AML-193 (cell line): ENCODE measurements around the gene ENAH.
"Not testable (repeated sequence)": the region's sequence is repeated elsewhere in the genome, so short reads cannot be mapped to it uniquely, and the experiment has no call there.

ENCODE experiments used
- DNase-seq, 2 experiments: peaks; one replicate each; lab custom pipeline; 2025; lab: John Stamatoyannopoulos, UW

ENAH gene

DNA sequence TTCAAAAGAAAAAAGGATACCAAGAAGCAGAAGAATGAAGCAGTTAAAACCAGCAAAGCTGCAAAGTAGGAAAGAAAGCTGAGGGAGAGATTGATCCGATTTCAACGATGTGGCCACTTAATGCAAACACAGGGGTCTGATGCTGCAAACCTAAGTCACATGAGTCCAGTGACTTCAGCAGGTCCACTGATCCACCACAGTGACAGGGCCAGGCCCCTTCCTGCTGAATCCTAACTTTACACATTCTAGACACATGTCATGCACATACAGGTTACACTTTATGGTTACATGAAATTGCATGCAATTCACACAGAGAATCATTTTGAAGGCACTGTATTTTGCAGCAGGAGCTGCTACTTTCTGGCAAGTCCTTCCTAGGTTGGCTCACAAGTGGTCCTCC is 166.1 kb downstream of the ENAH start:
- DNase-seq: no peak

- DNase-seq: no peak
Measured at GRCh38 chr1:225485991-225486530, 166.9 kb downstream of the ENAH start.

DNA sequence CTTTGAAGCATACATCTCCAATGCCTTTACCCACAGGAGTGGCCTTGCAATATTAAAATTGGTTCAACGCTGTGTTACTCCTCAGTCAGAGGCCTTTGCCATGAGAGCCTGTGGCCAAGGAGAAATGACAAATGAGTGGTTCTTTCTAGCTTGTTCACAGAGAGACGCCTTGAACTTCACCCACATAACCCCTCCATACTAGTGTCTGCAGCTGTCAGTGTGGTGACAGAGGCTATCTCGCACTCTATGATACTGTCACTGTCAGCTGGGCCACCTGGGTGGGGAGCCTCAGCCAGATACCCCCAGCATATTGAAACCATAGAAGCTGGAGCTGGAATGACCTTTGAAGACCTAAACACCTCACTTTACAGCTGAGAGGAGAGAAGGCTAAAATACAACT is 167.7 kb downstream of the ENAH start:
- no peak for DNase-seq

DNA sequence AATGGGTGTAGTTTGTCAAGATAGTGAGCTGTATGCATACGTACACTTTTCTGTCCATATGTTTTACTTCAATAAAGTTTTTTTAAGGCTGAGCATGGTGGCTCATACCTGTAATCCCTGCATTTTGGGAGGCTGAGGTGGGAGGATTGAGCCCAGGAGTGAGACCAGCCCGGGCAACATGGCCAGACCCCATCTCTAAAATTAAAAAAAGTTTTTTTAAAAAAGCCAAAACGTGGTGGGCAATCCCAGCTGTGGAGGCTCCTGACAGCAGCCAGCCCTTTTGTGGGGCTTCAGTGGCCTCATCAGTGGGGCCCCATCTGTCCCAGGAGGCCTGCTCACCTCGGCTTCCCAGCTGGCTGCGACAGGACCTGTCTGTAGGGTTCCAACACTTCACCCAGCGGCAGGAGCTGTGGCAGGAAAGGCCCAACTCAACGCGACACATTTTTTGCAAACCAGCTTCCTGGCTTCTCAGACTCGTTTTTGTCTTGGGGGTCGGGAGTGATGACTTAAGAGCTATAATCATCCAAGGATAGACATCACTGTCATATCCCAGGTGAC is 168.2 kb downstream of the ENAH start:
- DNase-seq: no peak

GRCh38 chr1:225483818-225484656 is 168.9 kb downstream of the ENAH start:
- no peak for DNase-seq

- DNase-seq: no peak
Measured at GRCh38 chr1:225482421-225482950, 170.4 kb downstream of the ENAH start.

- no peak for DNase-seq
Measured at GRCh38 chr1:225481738-225482137, 171.2 kb downstream of the ENAH start.

GRCh38 chr1:225480825-225481434 is 172.0 kb downstream of the ENAH start:
- peak; percentile 3 to 9 for DNase-seq

DNA sequence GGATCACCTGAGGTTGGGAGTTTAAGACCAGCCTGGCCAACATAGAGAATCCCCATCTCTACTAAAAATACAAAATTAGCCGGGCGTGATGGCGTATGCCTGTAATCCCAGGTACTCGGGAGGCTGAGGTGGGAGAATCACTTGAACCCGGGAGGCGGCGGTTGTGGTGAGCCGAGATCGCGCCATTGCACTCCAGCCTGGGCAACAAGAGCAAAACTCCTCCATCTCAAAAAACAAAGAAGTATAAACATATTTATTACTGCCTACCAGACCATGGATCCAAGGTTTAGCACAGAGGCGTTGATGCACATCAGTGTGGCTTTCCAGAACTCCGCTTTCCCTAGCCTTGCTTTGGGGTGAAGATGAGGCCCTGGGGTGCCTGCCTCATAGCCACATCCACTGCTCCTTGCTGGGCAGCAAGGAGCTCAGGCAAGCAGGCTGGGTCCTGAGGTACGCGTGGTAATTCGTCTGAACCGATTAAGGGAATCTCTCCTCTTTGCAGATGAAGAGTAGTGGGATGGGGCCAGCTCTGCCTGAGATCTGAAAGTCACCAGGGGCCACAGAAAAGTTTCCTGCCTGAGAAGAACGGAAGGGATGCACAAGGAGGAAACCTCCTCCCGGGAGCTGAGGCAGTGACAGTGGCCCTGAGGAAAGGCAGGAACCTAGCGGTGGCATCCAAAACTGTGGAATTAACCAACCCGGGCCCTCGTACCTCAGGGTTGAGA is 172.8 kb downstream of the ENAH start:
- DNase-seq: no peak

GRCh38 chr1:225479341-225479740 is 173.6 kb downstream of the ENAH start:
- DNase-seq: no peak

DNA sequence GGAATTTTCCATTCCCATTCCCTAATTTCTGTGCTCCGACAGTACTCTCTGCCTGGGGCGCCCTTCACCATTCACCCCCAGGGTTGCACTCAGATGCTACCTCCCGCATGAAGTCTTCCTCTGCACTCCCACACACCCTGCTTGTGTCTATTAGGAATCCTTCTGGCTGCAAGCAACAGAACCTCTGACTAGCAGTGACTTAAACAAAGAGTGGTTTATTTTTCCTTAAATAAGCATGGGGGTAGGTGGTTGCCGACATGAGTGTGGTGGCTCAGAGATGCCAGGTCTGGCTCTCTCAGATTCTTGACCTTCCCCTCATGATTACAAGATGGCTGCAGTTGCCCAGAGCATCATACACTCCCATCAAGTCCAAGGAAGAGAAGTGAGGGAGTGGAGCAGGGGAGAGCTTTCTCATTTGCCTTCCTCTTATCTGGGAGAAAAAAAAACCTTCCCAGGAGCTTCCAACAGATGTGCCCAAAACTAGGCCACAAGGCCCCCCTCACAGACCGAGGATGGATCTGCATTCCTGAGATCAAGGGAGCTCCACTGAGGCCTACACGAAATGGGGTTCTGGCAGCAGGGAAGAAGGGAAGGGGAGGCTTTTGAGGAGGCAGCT is 175.5 kb downstream of the ENAH start:
- no peak for DNase-seq

- no peak for DNase-seq
Measured at GRCh38 chr1:225476538-225476988, 176.4 kb downstream of the ENAH start.

DNA sequence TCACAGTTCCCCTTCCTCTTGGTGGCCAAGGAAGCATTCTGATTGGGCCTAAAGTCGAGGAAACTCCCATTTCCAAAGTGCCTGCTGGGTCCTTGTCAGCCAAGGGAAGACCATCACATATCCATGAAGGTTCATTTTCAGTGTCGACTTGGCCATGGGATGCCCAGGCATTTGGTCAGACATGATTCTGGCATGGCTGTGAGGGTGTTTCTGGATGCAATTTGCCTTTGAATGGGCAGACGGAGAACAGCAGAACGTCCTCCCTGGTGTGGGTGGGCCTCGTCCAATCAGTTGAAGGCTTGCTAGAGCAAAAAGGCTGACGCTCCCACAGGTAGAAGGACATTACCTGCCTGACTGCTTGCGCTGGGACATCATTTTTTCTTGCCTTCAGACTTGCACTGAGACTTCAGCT is 176.8 kb downstream of the ENAH start:
- DNase-seq: no peak

- DNase-seq: peak; percentile 36 to 42
Measured at GRCh38 chr1:225474986-225475820, 177.7 kb downstream of the ENAH start.

DNA sequence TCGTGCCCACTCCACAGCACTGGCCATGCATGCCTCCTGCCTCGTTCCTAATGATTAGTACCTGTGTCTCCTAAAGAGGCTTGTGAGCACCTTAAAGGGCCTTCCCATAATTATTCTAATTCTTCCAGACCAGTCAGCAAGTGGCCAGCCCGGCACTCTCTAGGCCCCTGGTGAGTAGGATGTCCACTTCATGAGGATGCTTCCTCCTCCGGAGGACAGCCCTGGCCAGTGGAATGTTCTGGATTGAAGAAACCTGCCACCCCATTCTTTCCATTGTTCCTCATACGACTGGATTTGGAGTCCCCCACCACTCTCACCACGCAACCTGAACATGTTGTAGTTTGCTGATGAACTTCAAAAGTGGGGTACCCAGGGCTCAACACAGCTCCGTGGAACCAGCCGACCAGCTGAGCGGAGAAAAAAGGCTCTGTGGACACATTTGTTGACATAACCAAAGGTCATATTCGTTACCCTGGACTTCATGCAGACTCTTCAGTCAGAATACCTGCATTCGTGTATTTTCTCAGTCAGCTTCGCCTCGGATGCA is 178.4 kb downstream of the ENAH start:
- DNase-seq: no peak

DNA sequence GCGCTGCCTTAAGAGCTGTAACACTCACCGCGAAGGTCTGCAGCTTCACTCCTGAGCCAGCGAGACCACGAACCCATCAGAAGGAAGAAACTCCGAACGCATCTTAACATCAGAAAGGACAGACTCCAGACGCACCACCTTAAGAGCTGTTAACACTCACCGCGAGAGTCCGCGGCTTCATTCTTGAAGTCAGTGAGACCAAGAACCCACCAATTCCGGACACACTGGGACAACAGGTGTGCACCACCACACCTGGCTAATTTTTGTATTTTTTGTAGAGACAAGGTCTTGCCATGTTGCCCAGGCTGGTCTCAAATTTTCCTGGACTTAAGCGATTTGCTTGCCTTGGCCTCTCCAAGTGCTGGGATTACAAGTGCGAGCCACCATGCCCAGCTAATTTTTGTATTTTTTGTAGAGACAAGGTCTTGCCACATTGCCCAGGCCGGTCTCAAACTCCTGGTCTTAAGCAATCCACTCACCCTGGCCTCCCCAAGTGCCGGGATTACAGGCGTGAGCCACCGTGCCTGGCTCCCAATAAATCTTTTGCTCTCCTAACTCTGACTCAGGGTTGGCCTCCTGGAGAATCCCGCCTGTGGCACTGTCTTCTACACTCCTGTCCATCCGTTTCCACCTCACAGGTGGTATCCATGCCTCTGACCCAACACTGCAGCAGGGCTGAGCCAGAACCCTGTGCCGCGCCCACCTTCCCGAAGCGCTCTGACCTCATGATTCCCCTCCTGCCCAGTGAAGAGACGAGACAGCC is 179.1 kb downstream of the ENAH start:
- not testable (repeated sequence) for DNase-seq

DNA sequence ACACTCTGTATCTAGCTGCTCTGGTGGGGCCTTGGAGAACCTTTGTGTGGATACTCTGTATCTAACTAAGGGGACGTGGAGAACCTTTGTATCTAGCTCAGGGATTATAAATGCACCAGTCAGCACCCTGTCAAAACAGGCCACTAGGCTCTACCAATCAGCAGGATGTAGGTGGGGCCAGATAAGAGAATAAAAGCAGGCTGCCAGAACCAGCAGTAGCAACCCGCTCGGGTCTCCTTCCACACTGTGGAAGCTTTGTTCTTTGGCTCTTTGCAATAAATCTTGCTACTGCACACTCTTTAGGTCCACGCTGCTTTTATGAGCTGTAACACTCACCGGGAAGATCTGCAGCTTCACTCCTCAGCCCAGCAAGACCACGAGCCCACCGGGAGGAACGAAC is 179.7 kb downstream of the ENAH start:
- DNase-seq: not testable (repeated sequence)

DNA sequence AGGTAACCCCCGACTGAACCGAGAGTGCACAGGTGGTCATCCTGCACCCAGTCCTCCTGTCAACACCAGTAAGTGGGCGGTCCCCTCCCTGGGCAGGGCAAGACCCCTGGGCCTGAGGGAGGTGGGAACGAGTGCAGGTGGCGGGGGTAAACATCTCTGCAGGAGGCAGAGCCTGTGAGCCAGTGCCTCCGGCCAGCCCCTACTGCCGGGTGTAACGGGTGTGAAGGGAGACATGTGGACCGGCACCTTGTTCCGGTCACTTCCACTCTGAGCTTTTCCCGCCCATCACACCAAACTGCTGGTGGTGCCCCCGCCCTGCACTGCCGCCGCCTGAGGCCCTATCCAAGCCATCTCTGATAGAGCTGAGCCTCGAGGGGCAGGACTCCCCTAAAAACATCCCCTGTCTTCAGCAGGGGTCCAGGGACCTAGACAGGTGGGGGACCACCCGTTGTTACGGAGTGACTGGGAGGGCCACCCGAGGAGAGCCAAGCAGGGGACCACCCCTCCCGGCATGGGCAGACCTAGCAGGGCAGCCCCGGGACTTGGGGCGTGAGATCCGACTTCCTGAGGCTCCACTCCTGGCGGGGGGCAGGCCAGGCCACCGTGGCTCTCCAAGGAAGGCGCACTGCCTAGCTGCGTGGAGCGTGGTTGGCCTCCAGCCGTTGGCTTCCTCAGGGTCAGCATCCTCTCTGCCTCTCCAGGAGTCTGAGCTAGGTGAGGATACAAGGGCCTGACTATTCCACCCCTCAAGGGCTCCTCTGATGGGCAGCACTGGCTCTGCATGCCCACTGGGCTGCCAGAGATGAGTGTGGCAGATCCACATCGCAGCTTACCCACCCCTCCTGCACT is 181.2 kb downstream of the ENAH start:
- DNase-seq: no peak

- no peak for DNase-seq
Measured at GRCh38 chr1:225471109-225471452, 181.8 kb downstream of the ENAH start.
